GM10248 (cell line): Measurements from ENCODE around the gene ZAP70.

Experiments
- CTCF ChIA-PET: fragments of 300-600 bp; sonication (Branson Sonifier 250); formaldehyde crosslinking; extraction: SDS; loops from one replicate; lab custom pipeline; 2021; ENCODE audit warnings: antibody characterized with exemption; lab: Yijun Ruan, JAX
- POLR2A ChIA-PET: fragments of 350-650 bp; sonication (Branson Sonifier 250); formaldehyde crosslinking; extraction: SDS; loops from one replicate; lab custom pipeline; 2020; ENCODE audit warnings: antibody characterized with exemption; lab: Yijun Ruan, JAX
- DNase-seq: peaks from one replicate; pipeline ENCODE4 v3.0.0; 2012; ENCODE audit errors: extremely low spot score
- CTCF ChIP-seq: IDR thresholded peaks from 2 replicates; pipeline ENCODE4 v1.5.1; 2012; ENCODE audit warnings: mild to moderate bottlenecking, low read depth; ENCODE audit errors: extremely low read depth, missing control alignments, control extremely low read depth

The ZAP70 gene

GRCh38 chr2:97743913-97744312 lies 30.5 kb downstream of the ZAP70 start:
- DNase-seq = no peak
- ChIA-PET POLR2A (no interaction called here), CTCF (interaction anchor here (0.9 to 5.5 kb wide), 12 partner anchors 10 to 642 kb away, joined by 3 to 65 read pairs (median 3); no protein-coding TSS in a partner anchor)
- no peak for TF ChIP-seq CTCF

- ChIA-PET POLR2A (no interaction called here), CTCF (interaction anchor here (0.7 to 4.1 kb wide), 5 partner anchors 15 to 640 kb away, joined by 3 to 23 read pairs (median 4); no protein-coding TSS in a partner anchor)
- TF ChIP-seq CTCF = no peak
- DNase-seq = peak; percentile 41
Observed at GRCh38 chr2:97745474-97746174, 32.2 kb downstream of the ZAP70 start.

- ChIA-PET CTCF (interaction anchor here (1.6 to 4.1 kb wide), 4 partner anchors 7 to 156 kb away, joined by 3 to 23 read pairs (median 6); no protein-coding TSS in a partner anchor), POLR2A (no interaction called here)
- TF ChIP-seq CTCF = no peak
- DNase-seq = no peak
Observed at GRCh38 chr2:97747285-97747684, 33.9 kb downstream of the ZAP70 start.

DNA sequence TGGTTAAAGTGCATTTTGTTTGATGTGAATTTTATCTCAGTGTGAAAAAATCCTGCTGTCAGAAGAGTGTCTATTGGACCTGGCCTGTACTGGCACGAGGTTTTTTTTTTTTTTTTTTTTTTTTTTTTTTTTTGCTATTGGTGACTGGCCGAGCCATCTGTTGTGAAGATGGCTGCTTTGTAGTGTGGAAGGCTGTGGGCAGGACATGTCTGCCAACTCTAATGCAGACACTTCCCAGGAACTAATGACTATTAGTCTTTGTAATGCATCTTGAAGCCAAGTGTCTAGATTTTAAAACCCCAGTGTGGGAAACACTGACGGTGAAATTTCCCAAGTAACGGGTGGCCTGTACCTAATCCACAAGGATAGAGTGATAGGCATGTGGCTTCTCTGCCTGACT lies 34.3 kb downstream of the ZAP70 start:
- ChIA-PET POLR2A (no interaction called here), CTCF (interaction anchor here (1.5 to 4.1 kb wide), 7 partner anchors 8 to 157 kb away, joined by 3 to 23 read pairs (median 6); no protein-coding TSS in a partner anchor)
- no peak for DNase-seq

DNA sequence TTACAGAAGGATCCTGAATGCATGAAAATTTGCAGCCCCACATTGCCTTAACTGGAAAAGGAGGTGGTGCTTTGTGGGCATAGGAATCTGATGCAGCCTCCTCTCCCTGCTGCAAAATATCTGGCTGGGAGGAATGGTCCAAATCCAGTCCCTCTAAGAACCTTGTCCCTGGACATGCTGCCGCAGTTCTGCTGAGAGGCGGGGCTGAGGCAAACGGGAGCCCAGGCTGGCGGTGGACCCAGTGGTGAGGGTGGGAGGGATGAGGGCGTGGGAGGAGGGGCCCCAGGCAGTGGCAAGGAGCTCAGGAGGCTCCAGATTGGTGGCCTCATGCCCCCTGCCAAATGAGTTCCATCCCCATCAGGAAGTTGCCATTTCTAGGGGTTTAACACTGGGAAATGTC lies 36.2 kb downstream of the ZAP70 start:
- no peak for DNase-seq
- TF ChIP-seq CTCF = no peak
- ChIA-PET POLR2A (no interaction called here), CTCF (interaction anchor here (2.0 to 4.3 kb wide), 3 partner anchors 9 to 159 kb away, joined by 6 to 33 read pairs (median 23); no protein-coding TSS in a partner anchor)

More for the DNA sequence above, 34.3 kb downstream of the ZAP70 start:
- no peak for TF ChIP-seq CTCF

DNA sequence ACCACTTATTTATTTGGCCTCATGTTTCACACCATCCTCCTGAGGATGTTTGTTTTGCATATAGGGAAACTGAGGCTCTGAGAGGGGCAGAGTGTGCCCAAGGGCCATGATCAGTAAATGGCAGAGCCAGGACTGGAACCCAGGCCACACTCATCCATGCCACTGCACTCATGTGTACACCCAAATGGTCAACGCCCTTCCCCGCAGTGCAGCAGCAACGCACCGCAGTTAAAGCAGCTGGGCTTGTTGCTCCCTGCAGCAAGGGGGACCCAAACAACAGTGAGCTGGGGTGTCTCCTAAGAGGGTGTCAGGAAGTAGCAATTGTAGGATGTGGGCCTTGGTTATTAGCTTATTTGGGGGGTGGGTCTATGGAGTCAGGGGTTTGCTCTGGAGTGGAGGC lies 36.6 kb downstream of the ZAP70 start:
- DNase-seq = no peak
- ChIA-PET POLR2A (no interaction called here), CTCF (interaction anchor here (1.7 to 4.3 kb wide), 3 partner anchors 10 to 634 kb away, joined by 5 to 33 read pairs (median 6); no protein-coding TSS in a partner anchor)
- TF ChIP-seq CTCF = no peak
